Measurements from ENCODE around the gene PHACTR1.
"Not testable (repeated sequence)": the region's sequence is repeated elsewhere in the genome, so short reads cannot be mapped to it uniquely, and the experiment has no call there.

Gene PHACTR1

DNA sequence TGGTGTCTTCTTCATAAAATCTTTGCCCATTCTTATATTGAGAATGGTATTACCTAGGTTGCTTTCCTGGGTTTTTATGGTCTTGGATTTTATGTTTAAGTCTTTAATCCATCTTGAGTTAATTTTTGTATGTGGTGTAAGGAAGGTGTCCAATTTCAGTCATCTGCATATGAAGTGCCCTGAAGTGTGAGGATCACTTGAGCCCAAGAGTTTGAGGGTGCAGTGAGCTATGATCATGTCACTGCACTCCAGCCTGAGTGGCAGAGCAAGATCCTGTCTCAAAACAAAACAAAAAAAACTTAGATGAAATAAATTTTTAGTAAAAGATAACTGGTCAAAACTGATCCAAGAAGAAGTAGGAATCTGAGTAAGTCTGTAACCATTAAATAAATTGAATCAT lies 396.4 kb downstream of the PHACTR1 start:
- no peak for DNase-seq (ENCODE audit: low read depth)

DNA sequence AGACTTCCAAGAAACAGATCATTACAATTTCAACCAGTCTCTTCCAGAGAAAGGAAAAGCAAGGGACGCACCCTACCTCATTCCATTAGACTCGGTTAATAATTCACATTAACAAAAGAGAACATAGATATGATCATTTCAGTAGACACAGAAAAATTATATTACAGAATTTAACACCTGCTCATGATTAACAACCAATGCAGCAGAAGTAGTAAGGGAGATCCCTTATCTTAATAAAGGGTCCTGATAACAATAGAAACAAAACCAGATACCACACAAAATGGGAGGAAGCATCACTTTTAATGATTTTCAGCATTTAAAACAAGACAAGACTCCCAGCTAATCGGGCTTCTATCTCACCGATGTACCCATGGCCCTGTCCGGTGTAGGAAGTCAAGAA lies 396.8 kb downstream of the PHACTR1 start:
- DNase-seq (ENCODE audit: low read depth): no peak

DNA sequence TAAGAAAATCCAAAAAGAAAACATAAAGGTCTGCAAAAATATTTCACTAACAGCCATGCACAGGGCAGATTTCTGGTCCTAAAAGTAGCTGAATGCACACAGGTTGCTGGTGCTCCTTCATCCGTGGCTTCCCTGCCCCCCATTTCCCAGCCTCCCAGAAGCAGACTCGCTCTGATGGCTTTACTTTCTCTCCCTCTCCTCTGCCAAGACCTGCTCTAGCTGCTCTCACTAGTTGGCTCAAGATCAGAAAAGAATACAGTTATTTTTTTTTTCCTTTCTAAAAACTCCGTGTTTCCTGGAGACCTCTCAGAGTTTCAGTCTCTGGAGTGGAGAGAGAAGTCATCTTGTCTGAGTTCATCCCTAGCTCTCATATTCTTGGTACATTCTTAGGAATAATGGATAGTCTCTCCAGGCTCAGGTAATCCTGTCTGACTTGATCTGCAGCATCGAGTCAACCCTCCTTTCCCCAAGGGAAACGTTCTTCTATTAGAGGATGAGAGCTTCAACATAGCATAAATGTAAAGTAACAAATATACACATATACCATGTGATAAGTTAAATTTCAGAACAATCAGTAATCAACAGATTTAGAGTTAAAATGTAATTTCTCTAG lies 397.5 kb downstream of the PHACTR1 start:
- no peak for DNase-seq (ENCODE audit: low read depth)

DNA sequence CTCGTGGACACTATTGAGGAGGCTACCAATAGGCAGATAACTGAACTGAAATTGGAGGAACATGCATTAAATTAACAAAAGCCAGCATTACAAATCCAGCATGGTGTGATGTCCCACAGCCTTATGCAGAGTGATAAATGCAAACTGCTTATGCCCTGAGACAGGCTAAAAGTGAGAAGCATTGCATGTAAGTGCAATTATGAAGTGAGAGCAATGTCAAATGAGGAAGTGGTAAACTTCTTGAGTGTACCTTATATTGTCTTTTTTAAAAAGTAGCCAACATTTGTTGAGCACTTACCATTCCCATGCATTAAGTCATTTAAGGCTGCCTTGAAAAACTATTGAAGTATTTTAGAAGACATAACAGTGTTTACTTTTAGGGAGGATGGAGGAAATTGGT lies 399.6 kb downstream of the PHACTR1 start:
- DNase-seq (ENCODE audit: low read depth): no peak

DNA sequence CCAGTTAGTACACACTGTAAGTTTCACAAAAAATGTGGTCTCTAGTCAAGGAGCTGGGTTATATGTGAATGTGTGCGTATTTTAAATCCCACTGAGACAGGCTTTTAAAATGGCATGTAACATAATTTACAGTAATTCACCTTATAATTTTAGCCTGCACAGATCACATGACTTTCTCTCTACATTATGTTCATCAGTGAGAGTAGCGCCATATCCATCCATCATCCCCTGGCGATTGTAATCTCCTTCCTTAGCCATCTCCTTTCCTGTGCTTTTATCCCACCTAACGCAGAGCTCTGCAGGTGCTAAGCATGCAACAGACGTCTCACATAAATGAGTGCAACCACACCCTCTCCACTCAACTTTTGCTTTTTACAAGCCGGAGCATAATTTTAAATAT lies 401.0 kb downstream of the PHACTR1 start:
- DNase-seq (ENCODE audit: low read depth): no peak

DNA sequence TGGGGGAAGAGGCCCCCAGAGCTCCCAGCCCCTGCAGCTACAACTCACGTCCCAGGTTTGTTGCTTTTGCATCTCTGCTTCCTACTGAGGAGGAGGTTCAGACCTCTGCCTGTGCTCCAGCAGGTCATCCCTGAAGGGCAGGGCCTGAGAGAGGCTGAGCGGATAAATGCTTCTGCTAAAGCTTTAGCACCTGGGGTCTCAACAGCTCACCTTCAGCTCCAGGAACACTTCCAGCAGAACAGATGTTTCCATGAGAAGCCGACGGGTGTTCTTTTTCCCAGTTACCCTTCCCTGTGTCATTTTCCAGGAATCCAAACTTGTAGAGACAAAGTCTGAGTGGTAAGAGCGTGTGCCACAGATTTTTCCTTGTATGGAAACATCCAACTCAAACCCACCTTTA lies 403.0 kb downstream of the PHACTR1 start:
- DNase-seq (ENCODE audit: low read depth): no peak

DNA sequence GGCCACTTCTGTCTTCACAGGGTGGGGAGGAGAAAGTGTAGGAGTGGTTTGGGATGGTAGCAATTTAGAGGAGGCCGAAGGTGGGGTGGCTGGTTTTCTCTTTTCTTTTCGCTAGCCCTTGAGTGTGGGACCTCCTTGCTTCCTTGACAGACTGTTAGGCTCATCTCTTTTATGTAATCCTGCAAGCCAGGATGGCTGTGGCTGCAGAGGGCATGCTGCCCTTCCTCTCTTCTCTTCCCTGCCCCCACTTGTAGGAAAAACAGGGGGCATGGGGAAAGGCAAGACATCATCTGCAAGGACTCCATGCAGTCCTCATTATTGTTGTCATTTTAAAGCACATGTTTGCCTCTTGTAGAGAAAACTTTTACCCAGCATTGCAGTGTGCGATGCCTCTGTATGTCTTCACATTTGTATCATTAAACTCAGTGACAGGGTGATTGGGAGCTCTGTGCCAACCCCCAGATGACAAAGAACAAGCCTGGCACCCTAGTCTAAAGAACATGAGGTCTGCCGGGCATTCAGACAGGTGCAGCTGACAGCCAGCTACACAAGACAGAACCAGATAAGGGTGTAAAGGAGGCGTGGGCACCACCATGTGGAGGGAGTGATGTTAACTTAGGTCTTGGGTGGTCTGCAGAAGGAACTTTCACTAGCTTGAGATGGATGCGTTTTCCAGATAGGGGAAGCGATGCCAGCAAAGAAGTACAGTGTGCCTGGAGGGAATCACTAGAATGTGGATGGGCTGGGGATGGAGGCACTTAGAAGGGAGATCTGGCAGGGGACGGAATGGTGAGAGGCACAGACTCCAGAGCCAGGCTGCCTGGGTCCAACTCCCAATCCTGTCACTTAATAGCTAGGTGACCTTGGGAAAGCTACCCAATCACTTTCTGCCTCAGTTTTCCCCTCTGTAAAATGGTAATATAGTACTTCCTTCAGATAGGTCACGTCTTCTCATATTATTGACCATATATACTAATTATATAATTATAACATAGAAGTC lies 404.2 kb downstream of the PHACTR1 start:
- no peak for DNase-seq (ENCODE audit: low read depth)

DNA sequence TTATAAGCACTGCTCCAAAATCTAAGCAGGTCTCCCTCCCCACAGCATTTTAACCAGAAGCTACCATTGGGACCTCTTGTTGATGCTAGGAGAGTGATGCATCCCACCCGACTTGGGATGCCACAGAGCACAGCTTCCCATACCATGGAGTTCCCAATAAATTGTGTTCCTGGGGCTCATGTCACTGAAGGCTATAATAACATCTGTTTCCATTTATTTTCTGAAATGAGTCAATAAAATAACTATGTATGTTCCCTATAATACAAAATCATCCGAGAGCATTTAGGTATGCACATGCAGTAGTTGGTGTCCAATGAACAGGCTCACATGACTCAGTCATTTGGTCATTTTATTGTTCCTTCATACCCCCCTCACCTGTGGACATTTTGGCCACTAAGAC lies 407.6 kb downstream of the PHACTR1 start:
- DNase-seq (ENCODE audit: low read depth): no peak

DNA sequence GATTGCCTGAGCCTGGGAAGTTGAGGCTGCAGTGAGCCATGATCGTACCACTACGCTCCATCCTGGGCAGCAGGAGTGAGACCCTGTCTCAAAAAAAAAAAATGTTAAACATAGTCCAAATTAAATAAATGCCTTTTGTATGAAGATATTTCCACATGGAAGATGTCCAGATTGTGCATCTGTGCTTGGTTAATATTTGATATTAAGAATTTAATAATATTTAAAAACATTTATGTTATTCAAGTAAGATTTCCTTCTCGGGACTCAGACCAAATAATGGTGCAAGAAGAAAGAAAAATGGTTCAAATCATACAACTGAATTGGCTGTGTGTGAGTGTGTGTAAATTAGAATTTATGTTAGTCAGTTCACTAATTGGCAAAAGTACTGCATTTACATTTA lies 409.3 kb downstream of the PHACTR1 start:
- DNase-seq (ENCODE audit: low read depth): no peak

DNA sequence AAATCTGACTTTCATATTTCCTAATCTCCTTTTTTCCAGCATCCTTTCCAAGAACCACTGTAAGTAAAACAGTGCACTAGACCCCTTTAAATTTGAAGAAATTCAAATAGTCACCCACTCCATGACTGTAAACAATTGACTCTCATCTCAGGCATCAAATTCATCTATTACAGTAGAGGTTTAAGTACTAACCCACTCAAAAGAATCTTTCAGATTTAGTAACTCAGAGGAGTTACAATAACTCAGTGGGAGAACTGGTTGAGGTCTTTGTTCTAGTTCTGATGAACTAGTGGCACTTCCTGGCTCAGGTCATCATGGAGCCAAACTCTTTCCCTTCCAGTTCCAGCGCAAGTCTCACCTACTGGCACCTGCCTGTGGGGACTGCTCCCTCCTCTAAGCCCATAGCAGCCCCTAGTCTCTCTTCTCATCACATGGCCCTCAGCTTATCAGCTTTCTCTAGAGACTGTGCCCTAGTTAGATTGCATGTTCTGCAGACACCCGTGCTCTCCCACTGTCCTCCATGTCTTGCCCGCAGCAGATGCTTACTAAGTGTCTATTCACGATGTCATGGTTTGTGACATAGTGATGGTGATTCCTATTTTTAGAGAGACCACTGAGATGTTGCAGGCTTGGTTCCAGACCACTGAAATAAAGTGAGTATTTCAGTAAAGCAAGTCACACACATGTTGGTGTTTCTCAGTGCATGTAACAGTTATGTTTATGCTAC lies 415.5 kb downstream of the PHACTR1 start:
- DNase-seq (ENCODE audit: low read depth): no peak

DNA sequence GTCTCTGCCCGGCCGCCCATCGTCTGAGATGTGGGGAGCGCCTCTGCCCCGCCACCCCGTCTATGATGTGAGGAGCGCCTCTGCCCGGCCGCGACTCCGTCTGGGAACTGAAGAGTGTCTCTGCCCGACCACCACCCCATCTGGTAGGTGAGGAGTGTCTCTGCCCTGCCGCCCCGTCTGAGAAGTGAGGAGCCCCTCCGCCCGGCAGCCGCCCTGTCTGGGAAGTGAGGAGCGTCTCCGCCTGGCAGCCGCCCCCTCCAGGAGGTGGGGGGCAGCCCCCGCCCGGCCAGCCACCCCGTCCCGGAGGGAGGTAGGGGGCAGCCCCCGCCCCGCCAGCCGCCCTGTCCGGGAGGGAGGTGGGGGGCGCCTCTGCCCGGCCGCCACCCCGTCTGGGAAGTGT lies 417.3 kb downstream of the PHACTR1 start:
- DNase-seq (ENCODE audit: low read depth): not testable (repeated sequence)

DNA sequence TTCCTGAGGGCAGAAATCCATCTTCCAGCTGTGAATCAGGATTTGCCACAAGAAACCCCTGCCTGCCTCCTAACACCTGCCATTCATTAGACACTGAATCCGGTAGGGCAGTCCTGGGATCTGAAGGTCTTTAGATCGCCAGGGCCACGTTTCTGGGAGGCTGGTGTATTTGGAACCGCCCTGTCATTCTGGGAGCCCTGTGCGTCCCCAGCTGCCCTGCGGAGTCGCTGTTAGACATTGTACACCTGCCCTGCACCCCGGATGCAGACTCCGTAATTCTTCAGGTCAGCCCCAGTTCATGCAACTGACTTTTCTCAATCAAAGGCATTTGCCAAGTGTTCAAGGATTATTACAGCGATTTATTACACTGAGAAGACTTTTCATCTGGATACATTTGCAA lies 418.6 kb downstream of the PHACTR1 start:
- no peak for DNase-seq (ENCODE audit: low read depth)

DNA sequence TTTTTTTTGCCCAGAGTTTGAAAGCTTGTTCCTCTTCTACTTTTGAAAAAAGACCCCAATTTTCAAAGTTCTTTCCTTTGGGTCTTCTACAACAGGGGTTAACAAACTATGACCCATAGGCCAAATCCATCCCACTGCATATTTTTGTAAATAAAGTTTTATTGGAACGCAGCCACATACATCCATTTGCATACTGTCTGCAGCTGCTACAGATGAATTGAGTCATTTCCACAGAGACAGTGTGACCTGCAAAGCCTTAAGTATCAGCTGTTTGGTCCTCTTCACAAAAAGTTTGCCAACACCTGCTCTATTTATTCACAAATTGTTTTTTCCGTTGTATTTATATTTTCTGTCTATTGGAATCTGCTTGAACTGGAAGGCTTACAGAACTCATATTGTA lies 422.6 kb downstream of the PHACTR1 start:
- DNase-seq (ENCODE audit: low read depth): no peak

DNA sequence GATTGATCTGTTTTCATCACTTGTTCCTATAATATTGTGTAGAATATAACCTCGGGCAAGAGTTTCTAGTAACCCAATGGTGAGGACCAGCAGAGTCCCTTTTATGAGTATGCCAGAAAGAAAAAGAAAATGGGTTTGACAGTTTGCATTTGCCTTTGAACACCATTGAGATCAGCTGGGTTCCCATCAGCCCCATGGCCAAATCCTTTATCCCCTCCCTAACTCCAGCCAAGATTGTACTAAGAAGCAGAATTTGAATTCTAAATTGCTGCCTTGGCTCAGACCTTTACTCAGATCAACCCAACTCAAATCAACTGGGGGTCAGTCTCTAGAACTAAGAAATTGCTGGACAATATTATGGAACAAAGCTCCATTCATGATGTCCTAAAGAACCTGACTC lies 424.4 kb downstream of the PHACTR1 start:
- DNase-seq (ENCODE audit: low read depth): no peak

DNA sequence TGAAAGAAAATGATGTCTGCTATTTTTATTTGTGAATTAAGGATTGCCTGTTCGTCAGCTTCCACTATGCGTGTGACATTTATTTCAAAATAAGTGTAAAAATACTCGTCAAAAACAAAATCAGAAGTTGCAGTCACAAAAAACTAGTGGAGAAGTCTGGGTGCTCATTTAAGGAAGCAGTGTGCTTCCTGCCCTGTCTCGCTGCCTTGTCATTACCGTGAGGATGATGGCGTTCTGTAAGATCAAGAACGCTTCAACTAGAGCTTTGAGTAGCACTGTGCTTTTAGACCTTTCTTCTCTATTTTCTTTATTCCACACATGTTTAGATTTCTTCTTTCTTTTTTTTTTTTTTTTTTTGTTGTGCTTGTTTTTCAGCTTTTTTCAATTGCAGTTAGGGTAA lies 424.8 kb downstream of the PHACTR1 start:
- DNase-seq (ENCODE audit: low read depth): no peak

DNA sequence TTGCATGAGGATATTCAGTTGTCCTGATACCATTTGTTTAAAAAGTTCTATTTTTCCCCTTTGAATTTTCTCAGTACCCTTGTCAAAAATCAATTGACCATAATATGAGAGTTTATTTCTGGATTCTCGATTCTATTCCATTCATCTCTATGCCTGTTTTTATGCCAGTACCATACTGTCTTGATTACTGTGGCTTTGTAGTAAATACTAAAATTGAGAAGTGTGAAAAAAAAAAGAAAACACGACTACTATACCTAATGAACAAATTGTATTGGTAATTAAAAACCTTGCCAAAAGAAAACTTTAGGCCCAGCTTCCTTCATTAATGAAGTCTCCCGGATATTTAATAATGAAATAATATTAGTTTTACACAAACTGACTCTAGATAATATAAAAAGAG lies 426.0 kb downstream of the PHACTR1 start:
- DNase-seq (ENCODE audit: low read depth): no peak

DNA sequence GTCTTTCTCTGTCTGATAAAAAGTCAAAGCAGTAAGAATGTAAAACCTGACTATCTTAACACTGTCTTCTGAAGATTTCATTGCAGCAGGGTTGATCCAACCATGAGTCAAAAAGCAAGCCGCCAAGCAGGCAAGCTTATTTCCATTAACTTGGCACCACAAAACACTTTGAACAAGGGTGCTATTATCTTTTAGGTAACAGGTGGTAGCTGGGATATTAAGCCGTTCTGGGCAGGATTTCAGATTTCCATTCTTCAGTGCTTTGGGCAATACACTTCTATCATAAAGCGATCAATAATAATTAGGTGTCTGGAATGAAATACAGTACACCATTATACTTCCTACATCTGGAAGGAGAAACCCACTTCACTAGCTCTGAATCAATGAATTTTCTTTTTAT lies 429.9 kb downstream of the PHACTR1 start:
- DNase-seq (ENCODE audit: low read depth): no peak

DNA sequence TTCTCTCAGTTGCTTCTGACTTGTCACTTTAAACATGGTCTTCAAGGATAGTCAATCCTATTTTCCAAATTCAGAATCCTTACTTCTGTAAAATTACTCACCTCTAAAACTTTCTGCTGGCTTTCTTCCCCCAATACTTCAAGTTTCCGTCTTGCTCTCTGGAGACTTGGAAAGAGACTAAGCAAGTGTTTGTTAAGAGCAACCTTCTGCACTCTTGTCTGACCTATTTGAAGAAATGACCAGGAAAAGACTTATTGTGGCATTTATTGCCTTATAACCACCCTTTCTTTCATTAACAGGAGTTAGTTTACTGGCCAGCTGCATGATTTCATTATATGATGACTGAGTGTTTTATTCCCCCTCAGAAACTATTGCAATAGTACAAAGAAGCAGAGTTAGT lies 430.8 kb downstream of the PHACTR1 start:
- no peak for DNase-seq (ENCODE audit: low read depth)

DNA sequence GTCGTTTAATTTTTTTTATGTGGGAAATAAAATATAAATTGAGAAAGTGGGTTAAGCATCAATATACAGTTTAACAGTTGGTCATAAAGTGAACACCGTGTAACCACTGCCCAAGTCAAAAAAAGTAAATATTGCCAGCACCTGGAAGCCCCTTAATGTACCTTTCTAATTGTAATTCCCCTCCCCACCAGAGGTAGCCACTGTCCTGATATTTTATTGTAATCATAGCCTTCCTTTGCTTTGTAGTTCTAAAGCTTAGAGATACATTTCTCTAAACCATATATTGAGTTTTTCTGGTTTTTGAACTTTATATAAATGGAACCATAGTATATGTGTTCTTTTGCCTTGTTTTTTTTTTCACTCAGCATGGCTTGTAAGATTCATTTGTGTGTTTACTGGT lies 431.2 kb downstream of the PHACTR1 start:
- no peak for DNase-seq (ENCODE audit: low read depth)

DNA sequence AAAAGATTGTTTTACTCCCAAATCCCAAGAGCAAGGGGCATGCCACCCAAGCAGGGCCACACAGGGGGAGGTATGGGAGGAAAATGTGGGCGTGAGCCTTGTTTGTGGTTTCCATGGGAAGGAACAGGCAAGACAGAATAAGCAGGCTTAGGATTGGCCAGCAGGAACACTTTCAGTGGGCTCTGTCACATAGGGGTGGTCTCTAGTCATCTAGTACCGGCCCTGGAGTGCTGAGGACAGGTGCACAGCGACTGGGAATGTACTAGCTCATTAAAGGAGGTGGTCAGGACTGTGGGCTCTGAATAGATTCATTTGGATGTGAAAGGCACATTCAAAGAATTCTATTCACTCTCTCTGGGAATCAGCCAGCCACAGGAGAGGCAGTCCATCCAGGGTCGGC lies 436.2 kb downstream of the PHACTR1 start:
- DNase-seq (ENCODE audit: low read depth): no peak

DNA sequence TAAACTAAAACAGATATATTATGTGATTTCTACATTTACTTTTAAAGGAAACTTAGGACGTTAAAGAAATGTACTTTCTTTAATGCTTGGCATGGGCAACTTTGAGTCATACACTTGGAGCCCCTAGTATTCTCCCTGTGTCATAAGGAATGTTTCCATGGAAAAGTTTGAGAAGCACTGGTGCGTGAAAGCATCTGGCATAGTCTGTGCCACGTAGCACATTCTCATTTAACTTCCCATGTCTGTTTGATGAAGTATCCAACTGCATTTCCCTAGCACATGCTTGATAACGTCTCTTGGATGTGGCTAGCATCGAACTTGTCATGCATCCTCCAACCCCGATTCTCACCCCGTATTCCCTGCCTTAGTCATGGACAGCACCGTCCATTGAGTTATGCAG lies 439.8 kb downstream of the PHACTR1 start:
- no peak for DNase-seq (ENCODE audit: low read depth)

DNA sequence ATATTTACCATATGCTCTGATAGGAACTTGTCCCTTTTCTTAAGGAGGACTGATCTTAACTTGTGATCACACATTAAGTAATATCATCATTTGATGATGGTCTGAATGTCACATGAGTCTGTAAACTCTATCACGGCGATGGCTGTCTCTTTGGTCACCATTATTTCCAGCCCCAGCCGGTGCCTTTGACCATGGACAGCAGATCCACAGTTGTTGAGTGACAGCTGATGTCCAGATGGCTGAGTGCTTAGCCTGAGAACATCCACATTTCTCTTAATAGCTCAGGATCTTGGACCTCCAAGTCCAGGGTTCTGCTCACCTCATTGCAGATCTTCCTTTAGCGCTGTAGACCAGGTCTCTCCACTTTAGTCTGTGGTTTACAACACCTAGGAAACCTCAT lies 440.7 kb downstream of the PHACTR1 start:
- no peak for DNase-seq (ENCODE audit: low read depth)

DNA sequence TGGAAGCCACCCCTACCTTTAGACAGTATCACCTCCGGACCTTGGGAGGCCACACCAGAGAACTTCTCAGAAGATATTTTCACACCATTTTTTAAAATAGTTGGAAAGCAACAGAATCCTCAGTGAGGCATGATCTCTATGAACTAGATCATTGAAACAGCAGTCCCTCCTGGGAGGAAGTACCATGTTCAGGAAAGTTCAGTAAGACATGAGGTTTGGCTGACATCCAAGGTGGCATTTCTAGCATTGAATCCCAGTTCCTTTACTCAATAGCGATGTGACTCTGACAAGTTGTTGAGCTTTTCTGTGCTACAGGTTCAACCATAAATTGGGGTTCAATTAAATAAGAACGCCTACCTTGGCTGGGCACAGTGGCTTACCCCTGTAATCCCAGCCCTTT lies 442.7 kb downstream of the PHACTR1 start:
- DNase-seq (ENCODE audit: low read depth): no peak
